Natural killer cell treated with Interleukin-12 subunit alpha and Interleukin-12 subunit beta and Interleukin-15 and Interleukin-18, amount 100 ng/mL, for 72 hours (primary cell): ENCODE data around the gene LDLRAD4. TPM values are rescaled to one million over a fixed set of nuclear protein-coding genes. Genes with fewer than 3 reads are reported as not detected.
A peak's percentile ranks its signal among the peaks of the same experiment; 100 is the strongest.

Experiments
- ATAC-seq, 2 donors: fragments of 150-1000 bp; cut with Tn5 transposase in 1 of 2; sonication (Bioruptor Pico), chemical (Tn5 transposase) in 1 of 2; 2 replicates each; pipeline ENCODE4 v1.10.0; 2021
- DNase-seq: peaks from one replicate; pipeline ENCODE4 v3.0.0; 2022; ENCODE audit warnings: low spot score
- H3K27ac Mint-ChIP-seq, 2 donors: 1 replicate in 1 of 2; 2 replicates in 1 of 2; pipeline ENCODE4 v1.8.0; 2022; ENCODE audit warnings: mixed read lengths in 2 of 2, mild to moderate bottlenecking in 1 of 2, moderate library complexity in 1 of 2
- H3K27me3 Mint-ChIP-seq, 2 donors: 1 replicate in 1 of 2; 2 replicates in 1 of 2; pipeline ENCODE4 v1.8.0; 2022; ENCODE audit warnings: mixed read lengths in 2 of 2
- H3K36me3 Mint-ChIP-seq: one replicate; pipeline ENCODE4 v1.8.0; 2022; ENCODE audit warnings: mixed read lengths
- H3K4me1 Mint-ChIP-seq, 2 donors: 1 replicate in 1 of 2; 2 replicates in 1 of 2; pipeline ENCODE4 v1.8.0; 2022; ENCODE audit warnings: low read depth in 2 of 2, mixed read lengths in 2 of 2, mild to moderate bottlenecking in 1 of 2
- H3K4me3 Mint-ChIP-seq: one replicate; pipeline ENCODE4 v1.8.0; 2022; ENCODE audit warnings: mixed read lengths
- H3K9me3 Mint-ChIP-seq: 2 replicates; pipeline ENCODE4 v1.8.0; 2022; ENCODE audit warnings: mixed read lengths
- total RNA-seq, 2 donors: library from RNA; stranded (reverse); gene quantifications; one replicate each; pipeline ENCODE4 v1.2.3, GENCODE V29; 2022

LDLRAD4 gene
- total RNA-seq, 2 donors from 2014 or later: 16.3 to 19.5 TPM

- H3K4me3 Mint-ChIP-seq: no peak overlapping the region
- ATAC-seq (no peak), DNase-seq (no peak)
- H3K27me3 Mint-ChIP-seq: peaks cover 27% of the 10 kb centered on the region in 2 donors
- H3K36me3 Mint-ChIP-seq: no peaks in the 10 kb centered on the region
- no peaks in the 10 kb centered on the region for H3K4me1 Mint-ChIP-seq
- no peak overlapping the region for H3K27ac Mint-ChIP-seq
- H3K9me3 Mint-ChIP-seq: no peaks in the 10 kb centered on the region
These were observed 83.5 kb downstream of the LDLRAD4 start for GRCh38 chr18:13302040-13302439.

- DNase-seq: no peak
- peaks cover 27 to 28% of the 10 kb centered on the region in 2 donors for H3K27me3 Mint-ChIP-seq
These were observed 84.1 kb downstream of the LDLRAD4 start for GRCh38 chr18:13302457-13303225.

GRCh38 chr18:13303756-13304364 lies 85.3 kb downstream of the LDLRAD4 start:
- no peak overlapping the region for H3K27ac Mint-ChIP-seq
- H3K36me3 Mint-ChIP-seq: no peaks in the 10 kb centered on the region
- peaks cover 28 to 31% of the 10 kb centered on the region in 2 donors for H3K27me3 Mint-ChIP-seq
- DNase-seq (no peak), ATAC-seq (no peak)
- H3K4me3 Mint-ChIP-seq: no peak overlapping the region
- no peaks in the 10 kb centered on the region for H3K9me3 Mint-ChIP-seq
- peaks cover 8 to 11% of the 10 kb centered on the region in 2 donors for H3K4me1 Mint-ChIP-seq

More at GRCh38 chr18:13302457-13303225, 84.1 kb downstream of the LDLRAD4 start:
- Mint-ChIP-seq H3K9me3 (no peaks in the 10 kb centered on the region), H3K4me3 (no peak overlapping the region), H3K36me3 (no peaks in the 10 kb centered on the region), H3K27ac (no peak overlapping the region), H3K4me1 (no peaks in the 10 kb centered on the region)
- ATAC-seq: no peak

DNA sequence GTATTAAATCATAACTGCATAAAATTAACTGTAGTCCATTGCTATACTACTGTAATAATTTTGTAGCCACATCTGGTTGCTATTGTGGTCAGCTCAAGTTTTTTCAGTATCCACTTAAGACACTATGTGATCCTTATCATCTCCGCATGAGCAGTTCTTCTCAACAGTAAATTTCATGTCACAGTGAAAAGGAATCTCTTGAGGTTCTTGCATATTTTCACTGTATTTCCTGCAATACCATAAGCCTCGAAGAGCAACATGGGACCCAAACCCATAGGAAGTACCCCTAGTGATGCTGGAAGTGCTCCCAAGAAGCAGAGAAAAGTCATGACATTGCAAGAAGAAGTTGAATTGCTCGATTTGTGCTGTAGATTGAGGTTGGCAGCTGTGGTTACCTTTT lies 86.7 kb downstream of the LDLRAD4 start:
- H3K4me3 Mint-ChIP-seq: no peak overlapping the region
- H3K27me3 Mint-ChIP-seq: peaks cover 28 to 34% of the 10 kb centered on the region in 2 donors
- H3K36me3 Mint-ChIP-seq: no peaks in the 10 kb centered on the region
- H3K9me3 Mint-ChIP-seq: no peaks in the 10 kb centered on the region
- peaks cover 9 to 11% of the 10 kb centered on the region in 2 donors for H3K4me1 Mint-ChIP-seq
- no peak for ATAC-seq
- DNase-seq: no peak
- no peak overlapping the region for H3K27ac Mint-ChIP-seq

DNA sequence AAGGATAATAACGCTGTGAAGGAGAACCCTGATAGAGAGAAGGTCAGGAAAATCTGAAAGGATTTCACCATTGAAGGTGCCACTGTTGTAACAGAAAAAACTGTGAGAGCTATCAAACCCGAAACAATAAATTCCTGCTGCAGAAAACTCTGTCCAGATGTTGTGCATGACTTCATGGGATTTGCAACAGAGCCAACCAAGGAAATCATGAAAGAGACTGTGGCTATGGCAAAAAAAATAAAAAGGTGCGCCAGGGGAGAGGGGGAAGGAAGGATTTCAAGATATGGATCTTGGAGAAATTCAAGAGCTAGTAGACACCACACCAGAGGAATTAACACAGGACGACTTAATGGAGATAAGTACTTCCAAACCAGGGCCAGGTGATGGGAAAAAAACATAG lies 88.0 kb downstream of the LDLRAD4 start:
- no peaks in the 10 kb centered on the region for H3K36me3 Mint-ChIP-seq
- no peak overlapping the region for H3K4me3 Mint-ChIP-seq
- H3K9me3 Mint-ChIP-seq: no peaks in the 10 kb centered on the region
- H3K27me3 Mint-ChIP-seq: peaks cover 28 to 30% of the 10 kb centered on the region in 2 donors
- no peak overlapping the region for H3K27ac Mint-ChIP-seq
- peaks cover 9 to 11% of the 10 kb centered on the region in 2 donors for H3K4me1 Mint-ChIP-seq
- DNase-seq: no peak
- ATAC-seq: no peak

- no peaks in the 10 kb centered on the region for H3K9me3 Mint-ChIP-seq
- no peak overlapping the region for H3K4me3 Mint-ChIP-seq
- H3K36me3 Mint-ChIP-seq: no peaks in the 10 kb centered on the region
- ATAC-seq (peak; percentile 45 to 72), DNase-seq (no peak)
- H3K27me3 Mint-ChIP-seq: peaks cover 28 to 35% of the 10 kb centered on the region in 2 donors
- H3K27ac Mint-ChIP-seq: no peak overlapping the region
- H3K4me1 Mint-ChIP-seq: peaks cover 9 to 14% of the 10 kb centered on the region in 2 donors
These were observed 89.8 kb downstream of the LDLRAD4 start for GRCh38 chr18:13308369-13308768.

- H3K9me3 Mint-ChIP-seq: no peaks in the 10 kb centered on the region
- no peak overlapping the region for H3K27ac Mint-ChIP-seq
- peaks cover 9 to 14% of the 10 kb centered on the region in 2 donors for H3K4me1 Mint-ChIP-seq
- DNase-seq (no peak), ATAC-seq (no peak)
- peaks cover under 1% of the 10 kb centered on the region for H3K36me3 Mint-ChIP-seq
- peaks cover 31 to 36% of the 10 kb centered on the region in 2 donors for H3K27me3 Mint-ChIP-seq
- H3K4me3 Mint-ChIP-seq: no peak overlapping the region
These were observed 90.6 kb downstream of the LDLRAD4 start for GRCh38 chr18:13309031-13309747.

- Mint-ChIP-seq H3K4me3 (no peak overlapping the region), H3K27ac (no peak overlapping the region), H3K9me3 (peaks cover 4% of the 10 kb centered on the region), H3K4me1 (peaks cover 9 to 14% of the 10 kb centered on the region in 2 donors), H3K36me3 (peaks cover 7% of the 10 kb centered on the region), H3K27me3 (peaks cover 39% of the 10 kb centered on the region in 2 donors)
- no peak for ATAC-seq
- no peak for DNase-seq
These were observed 91.4 kb downstream of the LDLRAD4 start for GRCh38 chr18:13309748-13310670.

- Mint-ChIP-seq H3K36me3 (peaks cover 10% of the 10 kb centered on the region), H3K4me3 (no peak overlapping the region), H3K27me3 (peaks cover 31 to 40% of the 10 kb centered on the region in 2 donors), H3K9me3 (peaks cover 7% of the 10 kb centered on the region), H3K27ac (no peak overlapping the region), H3K4me1 (peaks cover 9 to 16% of the 10 kb centered on the region in 2 donors)
- DNase-seq (no peak), ATAC-seq (no peak)
These were observed 92.6 kb downstream of the LDLRAD4 start for GRCh38 chr18:13311193-13311592.

GRCh38 chr18:13312515-13312914 lies 94.0 kb downstream of the LDLRAD4 start:
- peaks cover 7% of the 10 kb centered on the region for H3K9me3 Mint-ChIP-seq
- peaks cover 22 to 40% of the 10 kb centered on the region in 2 donors for H3K27me3 Mint-ChIP-seq
- H3K4me3 Mint-ChIP-seq: no peak overlapping the region
- no peak for DNase-seq
- H3K36me3 Mint-ChIP-seq: peaks cover 10% of the 10 kb centered on the region
- H3K4me1 Mint-ChIP-seq: peaks cover 9 to 16% of the 10 kb centered on the region in 2 donors
- H3K27ac Mint-ChIP-seq: no peak overlapping the region
- ATAC-seq: no peak

DNA sequence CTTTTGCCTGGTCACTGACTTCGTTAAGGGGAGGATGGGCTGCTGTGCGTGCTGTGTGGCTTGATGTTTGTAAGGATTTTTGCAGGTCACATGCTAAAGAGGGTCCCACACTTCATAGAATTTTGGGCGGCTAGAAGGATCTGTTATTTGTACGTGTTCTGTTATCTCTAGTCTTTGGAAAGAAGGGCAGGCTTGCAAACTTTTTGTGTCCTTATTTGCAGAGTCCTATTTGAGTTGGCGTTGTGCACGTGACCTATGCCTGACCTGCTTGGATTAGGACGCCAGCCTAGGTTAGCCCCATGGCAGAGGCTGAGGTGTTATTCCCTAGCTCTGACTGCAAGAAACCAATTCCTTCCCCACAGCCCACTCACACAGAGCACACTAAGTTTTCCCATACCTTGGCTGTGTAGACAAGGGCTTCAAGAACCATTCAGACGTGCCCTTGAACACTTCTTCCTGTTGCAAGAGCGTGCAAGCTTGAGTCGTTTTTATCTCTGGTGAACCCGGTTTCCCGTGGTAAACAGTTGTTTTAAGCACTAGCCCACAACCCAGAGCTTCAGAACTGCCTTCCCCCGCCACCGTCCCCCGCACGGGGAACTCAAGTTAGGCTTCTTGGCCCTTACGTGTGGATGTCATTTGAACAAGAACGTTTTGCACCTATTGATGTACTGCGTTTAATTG lies 94.6 kb downstream of the LDLRAD4 start:
- Mint-ChIP-seq H3K9me3 (peaks cover 7% of the 10 kb centered on the region), H3K4me1 (peaks cover 8 to 13% of the 10 kb centered on the region in 2 donors), H3K4me3 (no peak overlapping the region), H3K27ac (no peak overlapping the region), H3K27me3 (peaks cover 22 to 40% of the 10 kb centered on the region in 2 donors), H3K36me3 (peaks cover 10% of the 10 kb centered on the region)
- DNase-seq (no peak), ATAC-seq (no peak)

DNA sequence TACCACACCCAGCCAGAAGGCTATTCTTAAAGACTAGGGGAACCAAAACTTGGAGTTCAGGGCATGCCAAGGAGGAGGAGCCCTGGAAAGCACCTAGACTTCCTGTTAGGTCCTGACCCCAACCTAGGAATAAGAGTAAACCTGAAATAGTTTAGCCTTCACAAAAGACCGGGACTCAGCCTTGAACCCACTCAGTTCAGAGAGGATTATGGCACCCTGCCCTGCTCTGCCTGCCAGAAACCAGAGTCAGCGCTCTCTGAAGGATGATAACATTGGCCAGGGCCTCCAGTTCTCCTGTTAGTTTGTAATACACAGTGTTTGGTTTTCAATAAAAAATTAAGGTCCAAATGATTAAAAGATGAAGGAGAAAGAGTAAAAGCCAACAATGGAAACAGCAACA lies 96.4 kb downstream of the LDLRAD4 start:
- Mint-ChIP-seq H3K9me3 (peaks cover 7% of the 10 kb centered on the region), H3K4me3 (no peak overlapping the region), H3K27me3 (peaks cover 22 to 36% of the 10 kb centered on the region in 2 donors), H3K27ac (no peak overlapping the region), H3K36me3 (peaks cover 10% of the 10 kb centered on the region), H3K4me1 (peaks cover 0 to 5% of the 10 kb centered on the region in 2 donors)
- ATAC-seq (no peak), DNase-seq (no peak)
